GM12865 (cell line): ENCODE measurements around the gene RASSF5.

ENCODE experiments used
- DNase-seq: peaks from one replicate; pipeline ENCODE4 v3.0.0; 2010; ENCODE audit warnings: low read depth
- H3K4me3 ChIP-seq: 2 replicates; pipeline ENCODE4 v1.5.1; 2011; ENCODE audit warnings: mild to moderate bottlenecking, low read depth, low read length, control low read depth
- CTCF ChIP-seq: IDR thresholded peaks from 2 replicates; pipeline ENCODE4 v1.5.1; 2011; ENCODE audit warnings: low read length, control low read depth, low read depth, inconsistent platforms; ENCODE audit not compliant: insufficient read depth; ENCODE audit errors: missing control alignments

RASSF5 gene

GRCh38 chr1:206489980-206490770, 17.2 kb upstream of the RASSF5 start:
- TF ChIP-seq CTCF: peak; percentile 97
- H3K4me3 ChIP-seq: no peak overlapping the region
- peak; percentile 80 for DNase-seq

GRCh38 chr1:206490771-206491405, 16.4 kb upstream of the RASSF5 start:
- no peak for TF ChIP-seq CTCF
- DNase-seq: no peak
- no peak overlapping the region for H3K4me3 ChIP-seq

GRCh38 chr1:206491616-206492015, 15.7 kb upstream of the RASSF5 start:
- no peak for DNase-seq
- no peak for TF ChIP-seq CTCF
- no peak overlapping the region for H3K4me3 ChIP-seq

GRCh38 chr1:206492589-206492988, 14.7 kb upstream of the RASSF5 start:
- no peak for DNase-seq
- H3K4me3 ChIP-seq: no peak overlapping the region
- TF ChIP-seq CTCF: no peak

- no peak for TF ChIP-seq CTCF
- DNase-seq: no peak
- no peak overlapping the region for H3K4me3 ChIP-seq
Measured at GRCh38 chr1:206493279-206493678, 14.1 kb upstream of the RASSF5 start.

GRCh38 chr1:206495011-206495461, 12.3 kb upstream of the RASSF5 start:
- DNase-seq: no peak
- H3K4me3 ChIP-seq: no peak overlapping the region
- no peak for TF ChIP-seq CTCF
